OCI-LY3 (cell line): Measurements from ENCODE around the gene KCNH2.

Source experiments
- EZH2phosphoT487 ChIP-seq: fragments of 200-600 bp; shearing (Covaris generic); IDR thresholded peaks from 2 replicates; pipeline ENCODE4 v1.6.1; 2018; ENCODE audit warnings: antibody characterized with exemption, mixed run types, low read depth
- TF ChIP-seq, protein P1 (sequence below): fragments of 200-600, 300-600 bp; sonication (generic); IDR thresholded peaks from 2 replicates; pipeline ENCODE4 v1.5.1; 2014; ENCODE audit warnings: antibody characterized with exemption, low read length, low read depth

- TF ChIP-seq, protein P1, sequence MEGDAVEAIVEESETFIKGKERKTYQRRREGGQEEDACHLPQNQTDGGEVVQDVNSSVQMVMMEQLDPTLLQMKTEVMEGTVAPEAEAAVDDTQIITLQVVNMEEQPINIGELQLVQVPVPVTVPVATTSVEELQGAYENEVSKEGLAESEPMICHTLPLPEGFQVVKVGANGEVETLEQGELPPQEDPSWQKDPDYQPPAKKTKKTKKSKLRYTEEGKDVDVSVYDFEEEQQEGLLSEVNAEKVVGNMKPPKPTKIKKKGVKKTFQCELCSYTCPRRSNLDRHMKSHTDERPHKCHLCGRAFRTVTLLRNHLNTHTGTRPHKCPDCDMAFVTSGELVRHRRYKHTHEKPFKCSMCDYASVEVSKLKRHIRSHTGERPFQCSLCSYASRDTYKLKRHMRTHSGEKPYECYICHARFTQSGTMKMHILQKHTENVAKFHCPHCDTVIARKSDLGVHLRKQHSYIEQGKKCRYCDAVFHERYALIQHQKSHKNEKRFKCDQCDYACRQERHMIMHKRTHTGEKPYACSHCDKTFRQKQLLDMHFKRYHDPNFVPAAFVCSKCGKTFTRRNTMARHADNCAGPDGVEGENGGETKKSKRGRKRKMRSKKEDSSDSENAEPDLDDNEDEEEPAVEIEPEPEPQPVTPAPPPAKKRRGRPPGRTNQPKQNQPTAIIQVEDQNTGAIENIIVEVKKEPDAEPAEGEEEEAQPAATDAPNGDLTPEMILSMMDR, result no peak
- no peak for TF ChIP-seq EZH2phosphoT487
Observed at GRCh38 chr7:151007469-151007898, 29.4 kb upstream of the KCNH2 start.
